Measurements from ENCODE around the gene AGAP1.

The AGAP1 gene

GRCh38 chr2:235843591-235844395 is 349.9 kb downstream of the AGAP1 start:
- Histone ChIP-seq H3K9ac (ENCODE audit: low read length) (no peak overlapping the region), H3K36me3 (ENCODE audit: control insufficient read depth, insufficient read depth, low read length, severe bottlenecking) (no peaks in the 10 kb centered on the region), H3K9me3 (ENCODE audit: control insufficient read depth, low read length) (no peaks in the 10 kb centered on the region), H3K27me3 (replicated peaks; ENCODE audit: control insufficient read depth, insufficient read depth, low read length) (no peaks in the 10 kb centered on the region), H3K4me1 (ENCODE audit: control insufficient read depth, insufficient read depth, low read length) (peaks cover 6% of the 10 kb centered on the region), H3K4me3 (ENCODE audit: low read length) (no peak overlapping the region)
- DNase-seq (ENCODE audit: low read depth): no peak

GRCh38 chr2:235844561-235844960 is 350.7 kb downstream of the AGAP1 start:
- H3K4me1 ChIP-seq (ENCODE audit: control insufficient read depth, insufficient read depth, low read length): no peaks in the 10 kb centered on the region
- no peaks in the 10 kb centered on the region for H3K9me3 ChIP-seq (ENCODE audit: control insufficient read depth, low read length)
- H3K4me3 ChIP-seq (ENCODE audit: low read length): no peak overlapping the region
- no peak for DNase-seq (ENCODE audit: low read depth)
- no peaks in the 10 kb centered on the region for H3K27me3 ChIP-seq (replicated peaks; ENCODE audit: control insufficient read depth, insufficient read depth, low read length)
- no peak overlapping the region for H3K9ac ChIP-seq (ENCODE audit: low read length)
- H3K36me3 ChIP-seq (ENCODE audit: control insufficient read depth, insufficient read depth, low read length, severe bottlenecking): no peaks in the 10 kb centered on the region

GRCh38 chr2:235845245-235845644 is 351.4 kb downstream of the AGAP1 start:
- no peak overlapping the region for H3K4me3 ChIP-seq (ENCODE audit: low read length)
- no peak overlapping the region for H3K9ac ChIP-seq (ENCODE audit: low read length)
- H3K9me3 ChIP-seq (ENCODE audit: control insufficient read depth, low read length): no peaks in the 10 kb centered on the region
- H3K27me3 ChIP-seq (replicated peaks; ENCODE audit: control insufficient read depth, insufficient read depth, low read length): no peaks in the 10 kb centered on the region
- DNase-seq (ENCODE audit: low read depth): no peak
- no peaks in the 10 kb centered on the region for H3K36me3 ChIP-seq (ENCODE audit: control insufficient read depth, insufficient read depth, low read length, severe bottlenecking)
- H3K4me1 ChIP-seq (ENCODE audit: control insufficient read depth, insufficient read depth, low read length): no peaks in the 10 kb centered on the region

- Histone ChIP-seq H3K4me1 (ENCODE audit: control insufficient read depth, insufficient read depth, low read length) (no peaks in the 10 kb centered on the region), H3K9ac (ENCODE audit: low read length) (no peak overlapping the region), H3K36me3 (ENCODE audit: control insufficient read depth, insufficient read depth, low read length, severe bottlenecking) (no peaks in the 10 kb centered on the region), H3K27me3 (replicated peaks; ENCODE audit: control insufficient read depth, insufficient read depth, low read length) (no peaks in the 10 kb centered on the region), H3K4me3 (ENCODE audit: low read length) (no peak overlapping the region), H3K9me3 (ENCODE audit: control insufficient read depth, low read length) (no peaks in the 10 kb centered on the region)
- DNase-seq (ENCODE audit: low read depth): no peak
Observed at GRCh38 chr2:235847576-235847975, 353.7 kb downstream of the AGAP1 start.

- Histone ChIP-seq H3K9me3 (ENCODE audit: control insufficient read depth, low read length) (no peaks in the 10 kb centered on the region), H3K4me1 (ENCODE audit: control insufficient read depth, insufficient read depth, low read length) (no peaks in the 10 kb centered on the region), H3K27me3 (replicated peaks; ENCODE audit: control insufficient read depth, insufficient read depth, low read length) (no peaks in the 10 kb centered on the region), H3K36me3 (ENCODE audit: control insufficient read depth, insufficient read depth, low read length, severe bottlenecking) (no peaks in the 10 kb centered on the region), H3K9ac (ENCODE audit: low read length) (no peak overlapping the region), H3K4me3 (ENCODE audit: low read length) (no peak overlapping the region)
- no peak for DNase-seq (ENCODE audit: low read depth)
Observed at GRCh38 chr2:235848055-235848454, 354.2 kb downstream of the AGAP1 start.

GRCh38 chr2:235848946-235849345 is 355.1 kb downstream of the AGAP1 start:
- H3K36me3 ChIP-seq (ENCODE audit: control insufficient read depth, insufficient read depth, low read length, severe bottlenecking): no peaks in the 10 kb centered on the region
- no peaks in the 10 kb centered on the region for H3K9me3 ChIP-seq (ENCODE audit: control insufficient read depth, low read length)
- H3K4me3 ChIP-seq (ENCODE audit: low read length): no peak overlapping the region
- H3K4me1 ChIP-seq (ENCODE audit: control insufficient read depth, insufficient read depth, low read length): no peaks in the 10 kb centered on the region
- no peak overlapping the region for H3K9ac ChIP-seq (ENCODE audit: low read length)
- no peak for DNase-seq (ENCODE audit: low read depth)
- H3K27me3 ChIP-seq (replicated peaks; ENCODE audit: control insufficient read depth, insufficient read depth, low read length): no peaks in the 10 kb centered on the region

- no peaks in the 10 kb centered on the region for H3K36me3 ChIP-seq (ENCODE audit: control insufficient read depth, insufficient read depth, low read length, severe bottlenecking)
- no peaks in the 10 kb centered on the region for H3K4me1 ChIP-seq (ENCODE audit: control insufficient read depth, insufficient read depth, low read length)
- no peak overlapping the region for H3K9ac ChIP-seq (ENCODE audit: low read length)
- H3K4me3 ChIP-seq (ENCODE audit: low read length): no peak overlapping the region
- no peak for DNase-seq (ENCODE audit: low read depth)
- H3K9me3 ChIP-seq (ENCODE audit: control insufficient read depth, low read length): no peaks in the 10 kb centered on the region
- H3K27me3 ChIP-seq (replicated peaks; ENCODE audit: control insufficient read depth, insufficient read depth, low read length): no peaks in the 10 kb centered on the region
Observed at GRCh38 chr2:235849489-235849888, 355.6 kb downstream of the AGAP1 start.

GRCh38 chr2:235850289-235850688 is 356.4 kb downstream of the AGAP1 start:
- Histone ChIP-seq H3K36me3 (ENCODE audit: control insufficient read depth, insufficient read depth, low read length, severe bottlenecking) (no peaks in the 10 kb centered on the region), H3K27me3 (replicated peaks; ENCODE audit: control insufficient read depth, insufficient read depth, low read length) (no peaks in the 10 kb centered on the region), H3K4me1 (ENCODE audit: control insufficient read depth, insufficient read depth, low read length) (no peaks in the 10 kb centered on the region), H3K9ac (ENCODE audit: low read length) (no peak overlapping the region), H3K4me3 (ENCODE audit: low read length) (no peak overlapping the region), H3K9me3 (ENCODE audit: control insufficient read depth, low read length) (no peaks in the 10 kb centered on the region)
- DNase-seq (ENCODE audit: low read depth): no peak

GRCh38 chr2:235850771-235851551 is 357.1 kb downstream of the AGAP1 start:
- Histone ChIP-seq H3K9ac (ENCODE audit: low read length) (no peak overlapping the region), H3K9me3 (ENCODE audit: control insufficient read depth, low read length) (no peaks in the 10 kb centered on the region), H3K4me3 (ENCODE audit: low read length) (no peak overlapping the region), H3K4me1 (ENCODE audit: control insufficient read depth, insufficient read depth, low read length) (no peaks in the 10 kb centered on the region), H3K36me3 (ENCODE audit: control insufficient read depth, insufficient read depth, low read length, severe bottlenecking) (no peaks in the 10 kb centered on the region), H3K27me3 (replicated peaks; ENCODE audit: control insufficient read depth, insufficient read depth, low read length) (no peaks in the 10 kb centered on the region)
- DNase-seq (ENCODE audit: low read depth): no peak

- Histone ChIP-seq H3K9ac (ENCODE audit: low read length) (no peak overlapping the region), H3K4me1 (ENCODE audit: control insufficient read depth, insufficient read depth, low read length) (no peaks in the 10 kb centered on the region), H3K4me3 (ENCODE audit: low read length) (no peak overlapping the region), H3K27me3 (replicated peaks; ENCODE audit: control insufficient read depth, insufficient read depth, low read length) (no peaks in the 10 kb centered on the region), H3K36me3 (ENCODE audit: control insufficient read depth, insufficient read depth, low read length, severe bottlenecking) (no peaks in the 10 kb centered on the region), H3K9me3 (ENCODE audit: control insufficient read depth, low read length) (no peaks in the 10 kb centered on the region)
- DNase-seq (ENCODE audit: low read depth): no peak
Observed at GRCh38 chr2:235851828-235852525, 358.1 kb downstream of the AGAP1 start.

GRCh38 chr2:235852526-235852920 is 358.7 kb downstream of the AGAP1 start:
- H3K9me3 ChIP-seq (ENCODE audit: control insufficient read depth, low read length): no peaks in the 10 kb centered on the region
- peaks cover 4% of the 10 kb centered on the region for H3K4me1 ChIP-seq (ENCODE audit: control insufficient read depth, insufficient read depth, low read length)
- H3K27me3 ChIP-seq (replicated peaks; ENCODE audit: control insufficient read depth, insufficient read depth, low read length): no peaks in the 10 kb centered on the region
- H3K4me3 ChIP-seq (ENCODE audit: low read length): no peak overlapping the region
- no peak overlapping the region for H3K9ac ChIP-seq (ENCODE audit: low read length)
- H3K36me3 ChIP-seq (ENCODE audit: control insufficient read depth, insufficient read depth, low read length, severe bottlenecking): no peaks in the 10 kb centered on the region
- no peak for DNase-seq (ENCODE audit: low read depth)
